HG02884 (cell line): ENCODE measurements around the gene PAQR4.

ENCODE experiments used
- ATAC-seq: cut with Tn5 transposase; IDR thresholded peaks from one replicate; pipeline ENCODE4 v1.9.1; 2021; ENCODE audit warnings: mild to moderate bottlenecking, moderate library complexity; ENCODE audit not compliant: unreplicated experiment

PAQR4 gene

GRCh38 chr16:2977440-2977839 is 8.3 kb downstream of the PAQR4 start:
- ATAC-seq = no peak

GRCh38 chr16:2979669-2980226 is 10.6 kb downstream of the PAQR4 start:
- ATAC-seq = no peak

- ATAC-seq = peak; percentile 51
These were observed 11.4 kb downstream of the PAQR4 start, which contains the start of gene PKMYT1 for GRCh38 chr16:2980227-2981176. Gene PKMYT1 (minus strand): TSS chr16:2980446. CDS start chr16:2979657, 789 bp downstream.

GRCh38 chr16:2981177-2981898 is 12.2 kb downstream of the PAQR4 start:
- ATAC-seq = no peak

DNA sequence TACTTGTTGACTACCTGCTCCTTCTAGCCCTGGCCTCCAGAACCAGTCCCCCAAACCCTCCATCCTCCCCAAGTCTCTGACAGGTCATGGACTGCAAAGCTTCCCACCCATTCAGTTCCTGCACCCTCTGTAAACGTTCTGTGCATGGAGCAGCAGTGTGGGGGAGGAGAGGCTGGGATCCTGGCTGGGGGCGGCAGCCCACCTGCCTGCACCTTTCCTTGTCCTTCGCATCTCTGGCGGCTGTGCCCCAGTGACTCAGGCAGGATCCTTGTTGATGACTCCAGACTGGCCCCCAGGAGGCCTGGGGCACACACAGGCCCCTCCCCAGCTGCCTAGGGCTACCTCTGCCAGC is 12.7 kb downstream of the PAQR4 start:
- no peak for ATAC-seq

DNA sequence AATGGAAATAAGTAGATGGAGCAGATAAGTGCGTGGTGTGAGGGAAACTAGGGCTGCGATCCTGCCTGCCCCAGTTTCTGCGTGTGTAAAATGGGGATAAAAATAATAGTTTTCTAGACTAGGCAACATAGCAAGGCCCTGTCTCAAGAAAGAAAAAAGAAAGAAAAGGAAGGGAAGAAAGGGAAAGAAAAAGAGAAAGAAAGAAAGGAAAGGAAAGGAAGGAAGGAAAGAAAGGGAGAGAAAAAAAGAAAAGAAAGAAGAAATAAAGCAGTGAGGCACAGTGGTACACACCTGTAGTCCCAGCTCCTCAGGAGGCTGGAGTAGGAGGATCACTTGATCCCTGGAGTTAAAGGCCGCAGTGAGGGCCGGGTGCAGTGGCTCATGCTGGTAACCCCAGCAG is 13.3 kb downstream of the PAQR4 start:
- no peak for ATAC-seq

GRCh38 chr16:2983706-2984136 is 14.6 kb downstream of the PAQR4 start:
- ATAC-seq = no peak

- no peak for ATAC-seq
These were observed 16.3 kb downstream of the PAQR4 start for GRCh38 chr16:2985462-2985861.

DNA sequence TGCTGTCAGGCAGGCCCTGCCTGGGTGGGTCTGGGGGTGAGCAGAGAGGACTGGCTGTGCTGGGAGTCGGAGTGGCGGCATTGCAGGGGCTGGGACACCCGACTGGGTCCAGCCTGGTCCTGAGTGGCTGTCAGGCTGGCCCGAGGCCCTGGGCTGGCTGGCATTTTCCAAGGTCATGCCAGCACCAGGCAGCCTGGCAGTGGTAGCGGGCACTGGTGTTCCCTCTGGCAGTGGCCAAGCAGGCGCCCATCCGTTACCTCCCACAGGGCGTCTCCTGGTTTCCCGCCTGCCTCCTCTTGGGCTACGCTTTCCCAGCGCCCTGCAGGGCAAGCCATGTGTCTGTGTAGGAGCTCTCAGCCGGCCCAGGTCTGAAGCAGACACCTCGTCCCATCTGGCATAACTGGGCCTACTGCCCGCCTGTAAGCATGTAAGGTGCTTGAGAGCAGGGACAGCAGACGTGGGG is 16.8 kb downstream of the PAQR4 start:
- no peak for ATAC-seq

DNA sequence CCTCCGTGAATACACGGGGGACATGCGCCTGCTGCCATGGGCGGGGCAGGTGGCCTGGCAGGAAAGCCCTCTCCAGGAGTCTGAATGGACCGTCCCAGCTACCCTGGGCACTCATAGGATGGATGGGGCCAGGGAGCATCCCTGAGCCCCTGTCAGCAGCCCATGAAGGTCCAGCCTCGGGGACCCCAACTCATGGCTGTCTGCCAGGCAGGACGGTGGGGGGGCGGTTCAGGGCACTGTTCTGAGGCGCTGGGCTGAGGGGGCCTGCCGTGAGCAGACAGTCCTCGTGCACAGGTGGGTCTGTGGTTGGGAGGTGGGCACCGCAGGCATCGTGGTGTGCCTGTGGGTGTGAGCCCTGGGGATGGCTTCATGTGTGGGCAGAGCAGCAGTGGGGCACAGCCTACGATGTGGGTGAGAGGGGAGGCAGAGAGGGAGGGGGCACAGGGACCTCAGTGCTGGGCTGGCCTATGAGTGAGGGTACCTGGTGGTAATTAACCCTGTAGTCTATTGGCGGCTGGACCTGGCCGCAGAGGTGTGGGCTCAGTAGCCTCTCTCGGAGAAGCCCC is 17.6 kb downstream of the PAQR4 start:
- no peak for ATAC-seq

DNA sequence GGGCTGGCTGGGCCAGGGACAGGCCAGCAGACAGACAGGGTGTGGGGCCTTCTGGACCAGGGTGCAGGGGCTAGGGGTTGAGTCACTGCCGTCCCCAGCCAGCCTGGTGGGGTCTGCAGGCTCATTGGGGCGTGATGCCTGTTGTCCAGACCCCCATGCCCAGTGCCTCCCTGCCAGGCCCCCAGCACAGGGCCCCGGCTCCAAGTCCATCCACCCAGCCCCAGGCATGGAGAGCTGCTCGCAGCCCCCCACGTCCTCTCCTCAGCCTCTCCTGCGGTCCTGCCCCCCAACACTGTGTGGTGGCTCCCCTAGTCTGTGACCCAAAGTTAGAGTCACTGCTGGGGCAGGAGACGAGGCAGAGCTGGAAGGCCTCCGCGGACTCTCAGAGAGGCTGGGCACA is 18.1 kb downstream of the PAQR4 start:
- ATAC-seq = no peak

DNA sequence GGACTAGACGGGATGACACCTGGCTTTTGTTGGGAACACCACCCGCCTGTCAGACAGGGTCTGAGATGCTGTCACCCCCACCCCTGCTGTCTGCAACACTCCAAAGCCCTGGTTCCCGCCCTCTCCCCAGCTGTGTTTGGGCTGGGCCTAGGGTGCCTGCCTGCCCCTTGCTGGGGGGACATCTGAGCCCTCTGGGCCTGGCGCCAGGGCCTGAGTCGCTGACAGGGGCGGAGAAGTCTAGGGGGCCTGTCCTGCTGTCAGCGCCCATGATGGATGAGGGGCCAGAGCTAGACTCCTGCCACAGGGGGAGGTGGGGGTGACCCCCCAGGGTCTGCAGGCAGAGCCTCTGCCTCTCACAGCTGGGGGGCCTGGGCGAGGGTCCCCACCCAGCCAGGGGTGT is 18.7 kb downstream of the PAQR4 start:
- ATAC-seq = no peak

GRCh38 chr16:2988590-2989099 is 19.5 kb downstream of the PAQR4 start:
- ATAC-seq = no peak

DNA sequence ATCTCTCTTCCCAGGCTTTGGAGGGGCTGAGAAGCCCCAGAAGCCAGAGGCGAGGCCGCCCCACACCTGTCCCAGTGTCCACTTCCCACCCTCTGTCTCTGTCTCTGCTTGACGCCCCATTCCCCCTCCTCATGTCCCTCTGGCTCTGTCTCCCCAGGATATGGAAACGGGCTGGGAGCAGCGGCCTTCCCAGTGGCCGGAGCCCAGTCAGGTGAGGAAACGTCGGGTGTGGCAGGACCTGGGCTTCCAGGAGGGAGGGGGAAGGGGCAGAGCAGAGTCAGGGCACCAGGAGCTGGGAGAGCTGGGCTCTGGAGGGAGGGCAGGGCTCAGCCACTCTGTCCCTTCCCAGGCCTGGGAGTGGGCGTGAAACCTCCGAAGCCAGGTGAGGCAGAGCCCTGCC is 21.7 kb downstream of the PAQR4 start:
- ATAC-seq = no peak

- ATAC-seq = no peak
These were observed 22.6 kb downstream of the PAQR4 start for GRCh38 chr16:2991566-2992261.

DNA sequence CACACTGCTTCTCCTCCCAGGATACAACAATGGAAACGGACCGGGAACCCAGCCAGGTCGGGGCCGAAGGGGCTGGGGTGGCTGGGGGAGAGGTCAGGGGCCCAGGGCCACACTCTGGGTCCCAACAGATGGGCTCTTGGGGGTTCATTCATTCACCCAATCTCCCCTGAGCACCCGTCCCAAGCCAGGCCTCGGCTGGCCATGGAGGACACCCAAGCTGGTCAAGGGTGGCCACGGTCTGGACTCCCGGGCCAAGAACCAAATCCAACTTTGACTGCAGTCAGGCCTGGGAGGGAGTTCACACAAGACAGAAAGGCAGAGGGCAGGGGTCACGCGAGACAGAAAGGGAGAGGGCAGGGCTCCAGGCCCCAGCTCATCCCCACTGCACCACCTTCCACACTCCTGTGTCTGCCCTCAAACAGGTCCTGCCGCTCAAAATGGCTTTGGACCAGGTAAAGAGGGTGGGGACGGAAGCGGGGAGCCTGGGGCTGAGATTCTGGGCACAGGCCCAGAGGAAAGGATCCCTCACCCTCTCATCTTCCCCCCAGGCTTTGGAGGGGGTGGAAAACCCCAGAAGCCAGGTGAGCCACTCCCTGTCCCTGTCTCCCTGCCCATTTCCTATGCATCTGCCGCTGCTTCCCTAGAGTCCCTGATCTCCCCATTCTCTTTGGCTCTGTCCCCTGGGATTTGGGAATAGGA is 23.4 kb downstream of the PAQR4 start:
- no peak for ATAC-seq

DNA sequence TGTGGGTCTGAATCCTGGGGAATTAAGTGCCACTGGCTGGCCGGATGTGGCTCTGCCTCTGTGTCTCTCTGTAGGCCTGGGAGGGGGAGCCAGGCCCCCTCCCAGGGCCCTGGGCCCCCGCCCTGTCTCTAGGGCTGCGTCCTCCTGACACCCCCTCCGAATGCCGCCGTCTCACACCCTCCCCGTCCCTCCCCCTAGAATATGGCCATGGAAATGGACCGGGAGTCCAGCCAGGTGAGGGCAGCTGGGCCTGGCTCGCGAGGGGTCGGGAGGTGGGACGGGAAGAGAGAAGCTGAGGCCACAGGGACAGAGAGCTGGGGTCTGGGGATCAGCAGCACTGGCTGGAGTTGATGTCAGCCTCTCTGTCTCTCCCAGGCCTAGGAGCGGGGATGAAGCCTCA is 27.1 kb downstream of the PAQR4 start:
- ATAC-seq = no peak

DNA sequence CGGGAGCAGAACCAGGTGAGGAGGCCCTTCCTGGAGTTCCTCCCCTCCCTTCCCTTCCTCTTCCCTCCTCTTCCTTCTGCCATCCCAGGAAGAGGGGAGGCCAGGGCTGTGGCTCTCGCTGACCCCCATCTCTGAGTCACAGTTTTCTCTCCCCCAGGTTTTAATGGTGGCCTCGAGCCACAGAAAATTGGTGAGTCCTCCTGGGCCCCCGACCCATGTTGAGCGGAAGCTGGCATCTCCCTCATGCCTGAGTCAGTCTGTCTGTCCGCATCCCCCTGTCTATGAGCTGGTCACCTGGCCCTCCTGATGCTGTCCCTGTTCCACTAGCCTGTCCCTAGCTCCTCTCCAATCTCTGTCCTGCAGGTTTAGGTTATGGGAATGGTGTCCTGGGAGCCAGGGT is 30.8 kb downstream of the PAQR4 start:
- ATAC-seq = no peak

DNA sequence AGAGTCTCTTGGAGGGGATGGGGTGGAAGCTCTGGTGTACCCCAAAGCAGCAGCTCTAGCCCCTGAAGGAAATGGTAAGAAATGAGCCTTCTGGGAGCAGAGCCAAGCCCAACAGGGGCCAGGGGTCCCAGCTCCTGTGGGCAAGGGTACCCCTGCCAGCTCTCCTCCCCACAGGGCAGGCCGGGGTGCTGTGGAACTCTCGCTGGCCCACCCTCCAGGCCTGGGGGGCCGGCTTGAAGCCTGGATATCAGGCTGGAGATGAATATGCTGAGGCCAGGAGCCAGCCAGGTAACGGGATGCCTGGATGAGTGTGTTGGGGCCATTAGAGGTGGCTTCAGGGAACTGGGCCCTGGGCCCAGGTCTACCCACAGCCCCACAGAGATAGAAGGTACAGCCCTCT is 31.4 kb downstream of the PAQR4 start:
- no peak for ATAC-seq

DNA sequence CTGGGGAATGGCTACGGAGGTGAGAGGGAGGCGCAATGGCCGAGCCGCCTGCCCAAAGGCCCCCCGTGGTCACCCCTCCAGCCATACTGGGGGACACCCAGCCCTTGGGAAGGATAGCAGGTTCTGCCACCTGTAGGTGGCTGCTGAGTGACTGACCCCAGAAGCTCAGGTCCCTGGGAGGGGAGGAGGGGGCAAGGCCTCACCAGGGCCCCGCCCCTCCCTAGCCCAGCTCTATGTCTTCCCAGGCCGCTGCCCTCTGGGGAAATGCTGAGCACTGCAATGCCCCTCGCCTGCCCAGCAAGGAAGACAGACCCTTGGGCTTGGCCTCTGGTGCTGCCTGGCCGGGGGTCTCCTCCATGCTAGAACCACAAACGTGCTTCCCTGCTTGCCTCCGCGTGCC is 32.2 kb downstream of the PAQR4 start:
- no peak for ATAC-seq
